GM12892 (cell line): Measurements from ENCODE around the gene DAP.
"Not testable (repeated sequence)": the region's sequence is repeated elsewhere in the genome, so short reads cannot be mapped to it uniquely, and the experiment has no call there.

ENCODE experiments used
- POLR2A ChIP-seq: IDR thresholded peaks from 2 replicates; pipeline ENCODE4 v1.6.1; 2011; ENCODE audit warnings: low read depth, low read length, control low read depth
- POLR2AphosphoS5 ChIP-seq: IDR thresholded peaks from 2 replicates; pipeline ENCODE4 v1.6.1; 2011; ENCODE audit warnings: low read depth, low read length, control low read depth

GRCh38 chr5:10638723-10639122 is 122.3 kb downstream of the DAP start:
- TF ChIP-seq POLR2AphosphoS5, POLR2A: not testable (repeated sequence)
